Chondrocyte (in vitro differentiated cells): Measurements from ENCODE around the gene CHST7. TPM values are rescaled to one million over a fixed set of nuclear protein-coding genes. Genes with fewer than 3 reads are reported as not detected.
A peak's percentile ranks its signal among the peaks of the same experiment; 100 is the strongest.

Source experiments
- DNase-seq: peaks from one replicate; pipeline ENCODE4 v3.0.0; 2021; ENCODE audit warnings: mixed read lengths, low spot score
- H3K27ac Mint-ChIP-seq: one replicate; pipeline ENCODE4 v1.8.0; 2021; ENCODE audit warnings: mild to moderate bottlenecking, moderate library complexity, mixed read lengths; ENCODE audit not compliant: unreplicated experiment
- H3K27me3 Mint-ChIP-seq: 2 replicates; pipeline ENCODE4 v1.8.0; 2021; ENCODE audit warnings: low read depth, mixed read lengths
- H3K36me3 Mint-ChIP-seq: 2 replicates; pipeline ENCODE4 v1.8.0; 2021; ENCODE audit warnings: low read depth, mixed read lengths
- H3K4me1 Mint-ChIP-seq: 2 replicates; pipeline ENCODE4 v1.8.0; 2021; ENCODE audit warnings: low read depth, mild to moderate bottlenecking, mixed read lengths
- H3K4me3 Mint-ChIP-seq: one replicate; pipeline ENCODE4 v1.8.0; 2021; ENCODE audit warnings: mild to moderate bottlenecking, moderate library complexity, mixed read lengths; ENCODE audit not compliant: unreplicated experiment
- H3K9me3 Mint-ChIP-seq: 2 replicates; pipeline ENCODE4 v1.8.0; 2021; ENCODE audit warnings: low read depth, mixed read lengths
- total RNA-seq: library from RNA; stranded (reverse); gene quantifications from 3 replicates; pipeline ENCODE4 v1.2.1, GENCODE V29; 2021
- TF ChIP-seq, protein P1 (sequence below): fragments of 200-600 bp; sonication (generic); IDR thresholded peaks from 2 replicates; pipeline ENCODE4 v1.5.0; 2021; ENCODE audit warnings: antibody characterized with exemption, mild to moderate bottlenecking, moderate library complexity

Gene CHST7
- total RNA-seq, 1 donor from 2014 or later: 7.0 TPM

DNA sequence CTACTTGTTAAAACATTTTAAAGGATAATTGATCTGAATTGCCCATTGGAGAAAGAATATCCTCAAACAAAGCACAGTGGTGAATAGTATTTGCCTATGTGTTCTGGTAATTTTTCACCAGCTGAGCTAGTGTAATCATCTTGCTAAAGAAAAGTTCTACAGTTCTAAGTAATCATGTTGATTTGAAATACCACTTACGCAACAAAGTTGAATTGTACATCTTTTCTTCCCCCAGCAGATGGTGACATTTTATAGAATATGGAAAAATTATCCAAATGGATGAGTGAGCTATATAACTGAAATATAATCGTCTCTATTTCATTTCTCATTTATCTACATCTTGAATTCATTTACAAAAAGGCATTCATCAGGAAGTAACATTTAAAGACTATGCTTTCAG, 18.6 kb upstream of the CHST7 start:
- Mint-ChIP-seq H3K4me1 (peaks cover 3% of the 10 kb centered on the region), H3K4me3 (no peak overlapping the region), H3K27ac (no peak overlapping the region), H3K9me3 (peaks cover 12% of the 10 kb centered on the region), H3K27me3 (no peaks in the 10 kb centered on the region), H3K36me3 (peaks cover 2% of the 10 kb centered on the region)
- no peak for DNase-seq
- TF ChIP-seq, protein P1, sequence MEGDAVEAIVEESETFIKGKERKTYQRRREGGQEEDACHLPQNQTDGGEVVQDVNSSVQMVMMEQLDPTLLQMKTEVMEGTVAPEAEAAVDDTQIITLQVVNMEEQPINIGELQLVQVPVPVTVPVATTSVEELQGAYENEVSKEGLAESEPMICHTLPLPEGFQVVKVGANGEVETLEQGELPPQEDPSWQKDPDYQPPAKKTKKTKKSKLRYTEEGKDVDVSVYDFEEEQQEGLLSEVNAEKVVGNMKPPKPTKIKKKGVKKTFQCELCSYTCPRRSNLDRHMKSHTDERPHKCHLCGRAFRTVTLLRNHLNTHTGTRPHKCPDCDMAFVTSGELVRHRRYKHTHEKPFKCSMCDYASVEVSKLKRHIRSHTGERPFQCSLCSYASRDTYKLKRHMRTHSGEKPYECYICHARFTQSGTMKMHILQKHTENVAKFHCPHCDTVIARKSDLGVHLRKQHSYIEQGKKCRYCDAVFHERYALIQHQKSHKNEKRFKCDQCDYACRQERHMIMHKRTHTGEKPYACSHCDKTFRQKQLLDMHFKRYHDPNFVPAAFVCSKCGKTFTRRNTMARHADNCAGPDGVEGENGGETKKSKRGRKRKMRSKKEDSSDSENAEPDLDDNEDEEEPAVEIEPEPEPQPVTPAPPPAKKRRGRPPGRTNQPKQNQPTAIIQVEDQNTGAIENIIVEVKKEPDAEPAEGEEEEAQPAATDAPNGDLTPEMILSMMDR: peak; percentile 79

DNA sequence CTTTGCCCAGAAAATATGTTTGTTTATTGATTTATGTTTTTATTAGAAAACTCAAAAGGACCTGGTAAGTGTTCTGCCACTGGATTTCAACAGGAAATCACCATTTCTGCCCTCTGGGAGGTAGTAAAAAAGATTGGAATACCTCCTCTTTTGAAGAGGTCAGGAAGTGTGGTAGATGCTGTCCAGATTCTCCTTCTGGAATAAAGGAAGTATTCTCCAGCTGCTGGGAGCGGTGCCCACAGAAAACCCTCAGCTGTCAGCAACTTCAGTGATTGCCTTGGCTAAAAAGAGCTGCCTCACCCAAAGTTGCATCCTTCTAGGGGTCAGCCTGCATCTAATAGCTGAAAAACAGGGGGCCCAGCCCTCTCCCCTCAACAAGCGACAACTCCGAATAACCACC, 14.5 kb upstream of the CHST7 start:
- Mint-ChIP-seq H3K4me1 (no peaks in the 10 kb centered on the region), H3K36me3 (peaks cover 3% of the 10 kb centered on the region), H3K27me3 (no peaks in the 10 kb centered on the region), H3K27ac (no peak overlapping the region), H3K9me3 (peaks cover 15% of the 10 kb centered on the region), H3K4me3 (no peak overlapping the region)
- no peak for DNase-seq
- TF ChIP-seq, protein P1: no peak

DNA sequence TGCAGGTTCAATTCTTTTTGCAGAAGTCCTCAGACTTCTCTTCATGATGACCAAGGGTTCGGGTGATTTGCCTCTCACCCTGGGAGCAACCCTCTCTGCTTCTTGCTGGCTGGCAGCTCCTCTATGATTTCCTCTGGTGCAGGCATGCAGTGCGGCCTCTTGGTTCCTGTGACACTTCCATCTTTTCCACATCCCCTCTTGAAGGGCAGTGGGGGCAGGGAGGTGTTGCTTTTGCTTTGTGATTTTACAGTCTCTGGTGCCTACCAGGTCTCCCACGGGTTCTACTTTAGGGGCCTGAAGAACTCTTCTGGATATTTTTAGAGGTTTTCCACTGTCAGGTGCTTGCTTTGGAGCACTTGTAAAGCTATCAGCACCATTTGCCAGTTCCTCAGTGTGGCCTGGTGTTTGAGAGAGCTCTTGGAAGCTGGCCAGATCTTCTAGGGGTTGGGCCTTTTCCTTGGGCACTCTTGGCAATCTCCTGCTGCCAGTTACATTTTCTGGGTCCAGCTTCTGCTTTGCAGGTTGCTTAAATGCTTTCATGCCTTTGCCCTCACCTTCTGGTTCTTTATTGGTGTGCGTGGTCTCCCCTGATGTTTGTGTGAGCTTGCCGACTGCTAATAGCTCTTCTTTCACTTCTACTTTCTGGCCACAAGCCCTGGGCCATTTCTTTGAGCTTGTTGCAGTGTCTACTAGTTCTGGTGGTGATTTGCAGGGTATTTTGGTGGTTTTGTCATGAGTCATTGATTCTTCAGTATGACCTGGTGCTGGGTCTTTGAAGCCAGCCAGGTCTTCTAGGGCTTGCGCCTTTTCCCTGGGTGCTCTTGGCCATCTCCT, 11.5 kb upstream of the CHST7 start:
- Mint-ChIP-seq H3K4me3 (no peak overlapping the region), H3K9me3 (peaks cover 18% of the 10 kb centered on the region), H3K36me3 (peaks cover 3% of the 10 kb centered on the region), H3K27ac (no peak overlapping the region), H3K27me3 (no peaks in the 10 kb centered on the region), H3K4me1 (no peaks in the 10 kb centered on the region)
- no peak for DNase-seq
- TF ChIP-seq, protein P1: no peak

DNA sequence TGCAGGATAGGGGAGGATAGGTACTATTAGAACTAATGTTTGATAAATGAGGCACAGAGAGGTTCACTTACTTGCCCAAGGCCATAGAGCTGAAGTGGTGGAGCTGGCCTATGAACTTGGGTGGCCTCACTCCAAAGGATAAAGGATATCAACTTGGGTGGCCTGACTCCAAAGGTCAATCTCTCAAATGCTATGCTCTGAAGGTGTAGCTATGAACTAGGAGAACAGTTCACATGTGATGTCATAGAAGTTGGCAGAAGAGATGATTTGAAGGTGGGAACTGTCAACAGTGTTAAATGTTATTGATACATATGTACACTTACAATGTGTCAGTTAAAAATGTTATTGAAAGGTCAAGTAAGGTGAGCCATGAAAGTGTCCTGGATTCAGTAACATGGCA, 6.2 kb upstream of the CHST7 start:
- no peak overlapping the region for H3K4me3 Mint-ChIP-seq
- H3K4me1 Mint-ChIP-seq: no peaks in the 10 kb centered on the region
- peaks cover 10% of the 10 kb centered on the region for H3K9me3 Mint-ChIP-seq
- DNase-seq: no peak
- H3K36me3 Mint-ChIP-seq: peaks cover 1% of the 10 kb centered on the region
- H3K27ac Mint-ChIP-seq: no peak overlapping the region
- no peaks in the 10 kb centered on the region for H3K27me3 Mint-ChIP-seq
- TF ChIP-seq, protein P1: no peak

DNA sequence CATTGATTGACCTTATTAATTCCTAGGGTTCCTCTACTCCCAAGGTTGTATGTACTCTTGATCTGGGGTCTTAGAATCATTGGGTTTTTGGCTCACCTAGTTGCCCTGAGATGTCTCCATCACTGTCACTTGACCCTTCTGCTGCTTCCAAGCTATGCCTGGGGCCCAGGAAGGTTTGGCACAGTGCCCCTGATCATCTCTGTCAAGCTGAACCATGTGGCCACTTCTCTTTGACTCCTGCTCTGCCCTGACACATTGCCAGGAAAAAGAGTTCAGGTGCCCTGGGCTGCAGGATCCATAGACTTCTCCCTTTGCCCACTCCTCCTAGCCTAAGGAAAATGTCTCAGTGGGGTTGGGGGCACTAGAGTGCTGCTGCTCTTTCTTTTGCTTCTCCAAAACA, 3.9 kb upstream of the CHST7 start:
- Mint-ChIP-seq H3K4me1 (peaks cover 6% of the 10 kb centered on the region), H3K36me3 (no peaks in the 10 kb centered on the region), H3K9me3 (peaks cover 10% of the 10 kb centered on the region), H3K27ac (no peak overlapping the region), H3K4me3 (no peak overlapping the region), H3K27me3 (no peaks in the 10 kb centered on the region)
- TF ChIP-seq, protein P1: no peak
- DNase-seq: no peak
